ENCODE results near the gene TNS3.

DNA sequence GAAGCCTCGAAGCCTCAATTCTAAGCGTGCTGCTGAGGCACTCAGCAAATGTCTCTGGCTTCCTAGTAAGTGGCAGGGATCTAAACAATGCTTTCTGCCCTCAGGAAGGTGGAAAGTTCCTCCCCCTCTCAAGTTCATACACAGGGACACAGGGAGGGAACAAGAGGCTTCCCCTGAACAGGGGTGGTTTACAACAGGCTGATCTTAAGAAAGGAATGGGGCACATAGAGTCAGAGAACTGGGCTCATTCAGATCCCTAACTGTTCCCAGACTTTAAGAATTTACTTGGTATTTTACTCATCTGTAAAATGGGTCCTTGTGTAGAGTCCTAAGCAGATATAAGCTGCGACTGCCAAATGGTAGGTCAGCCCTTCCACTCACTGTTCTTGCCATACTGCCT is 2.5 kb downstream of the TNS3 start:
- TF ChIP-seq, protein P1, sequence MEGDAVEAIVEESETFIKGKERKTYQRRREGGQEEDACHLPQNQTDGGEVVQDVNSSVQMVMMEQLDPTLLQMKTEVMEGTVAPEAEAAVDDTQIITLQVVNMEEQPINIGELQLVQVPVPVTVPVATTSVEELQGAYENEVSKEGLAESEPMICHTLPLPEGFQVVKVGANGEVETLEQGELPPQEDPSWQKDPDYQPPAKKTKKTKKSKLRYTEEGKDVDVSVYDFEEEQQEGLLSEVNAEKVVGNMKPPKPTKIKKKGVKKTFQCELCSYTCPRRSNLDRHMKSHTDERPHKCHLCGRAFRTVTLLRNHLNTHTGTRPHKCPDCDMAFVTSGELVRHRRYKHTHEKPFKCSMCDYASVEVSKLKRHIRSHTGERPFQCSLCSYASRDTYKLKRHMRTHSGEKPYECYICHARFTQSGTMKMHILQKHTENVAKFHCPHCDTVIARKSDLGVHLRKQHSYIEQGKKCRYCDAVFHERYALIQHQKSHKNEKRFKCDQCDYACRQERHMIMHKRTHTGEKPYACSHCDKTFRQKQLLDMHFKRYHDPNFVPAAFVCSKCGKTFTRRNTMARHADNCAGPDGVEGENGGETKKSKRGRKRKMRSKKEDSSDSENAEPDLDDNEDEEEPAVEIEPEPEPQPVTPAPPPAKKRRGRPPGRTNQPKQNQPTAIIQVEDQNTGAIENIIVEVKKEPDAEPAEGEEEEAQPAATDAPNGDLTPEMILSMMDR (IDR thresholded peaks at IDR 0.05 in 8 of 11, conservative IDR thresholded peaks at IDR 0.05 in 3 of 11): no peak
- TF ChIP-seq POLR2A (IDR thresholded peaks at IDR 0.05) (no peak), POLR2AphosphoS5 (IDR thresholded peaks at IDR 0.05) (no peak)

Data from spleen (tissue), 7 donors.